Cardiac fibroblast (primary cell): Measurements from ENCODE around the gene FAM13A.
A peak's percentile ranks its signal among the peaks of the same experiment; 100 is the strongest.

Experiments
- DNase-seq, 2 donors: peaks; one replicate each; pipeline versions ENCODE4 v3.0.0 to v3.0.0-alpha.2; 2010; ENCODE audit warnings: low read depth in 2 of 2
- H3K4me3 ChIP-seq, 2 donors: replicated peaks in 1 of 2; 1 replicate in 1 of 2; 2 replicates in 1 of 2; pipeline ENCODE4 v1.5.1; 2011; ENCODE audit warnings: low read depth in 2 of 2, low read length in 2 of 2, mild to moderate bottlenecking in 2 of 2, moderate library complexity in 1 of 2
- TF ChIP-seq, protein P1 (sequence below): IDR thresholded peaks from one replicate; pipeline ENCODE4 v1.5.1; 2011; ENCODE audit warnings: low read depth, mild to moderate bottlenecking, low read length, inconsistent platforms

Gene FAM13A

DNA sequence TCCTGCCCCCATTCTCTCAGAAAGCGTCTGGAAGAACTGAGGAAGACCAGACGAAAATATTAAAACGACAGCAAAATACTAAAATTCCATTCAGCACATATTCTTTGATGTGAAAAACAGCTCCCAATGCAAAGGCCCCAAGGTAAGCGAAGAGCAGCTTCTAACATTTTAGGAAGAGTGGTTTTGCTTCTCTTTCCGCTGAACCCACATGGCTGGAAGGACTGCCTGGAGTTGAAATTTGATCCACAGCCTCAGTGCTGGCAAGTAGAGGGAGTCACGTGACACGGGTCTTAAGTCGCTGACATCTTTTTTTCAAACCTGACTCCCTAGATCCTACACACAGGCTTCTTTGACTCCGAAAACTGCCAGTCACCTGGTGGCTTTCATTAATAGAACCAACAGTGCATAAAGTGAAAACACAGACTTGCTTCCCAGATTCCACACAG is at the start of gene FAM13A:
FAM13A (minus strand) TSS at position 233 of the 446 bp plus-strand sequence; CDS start at position 12, 221 bp downstream.
- peak; percentile 98 for DNase-seq
- H3K4me3 ChIP-seq: peak within 1 kb of the TSS; percentile 41 to 44
- TF ChIP-seq, protein P1, sequence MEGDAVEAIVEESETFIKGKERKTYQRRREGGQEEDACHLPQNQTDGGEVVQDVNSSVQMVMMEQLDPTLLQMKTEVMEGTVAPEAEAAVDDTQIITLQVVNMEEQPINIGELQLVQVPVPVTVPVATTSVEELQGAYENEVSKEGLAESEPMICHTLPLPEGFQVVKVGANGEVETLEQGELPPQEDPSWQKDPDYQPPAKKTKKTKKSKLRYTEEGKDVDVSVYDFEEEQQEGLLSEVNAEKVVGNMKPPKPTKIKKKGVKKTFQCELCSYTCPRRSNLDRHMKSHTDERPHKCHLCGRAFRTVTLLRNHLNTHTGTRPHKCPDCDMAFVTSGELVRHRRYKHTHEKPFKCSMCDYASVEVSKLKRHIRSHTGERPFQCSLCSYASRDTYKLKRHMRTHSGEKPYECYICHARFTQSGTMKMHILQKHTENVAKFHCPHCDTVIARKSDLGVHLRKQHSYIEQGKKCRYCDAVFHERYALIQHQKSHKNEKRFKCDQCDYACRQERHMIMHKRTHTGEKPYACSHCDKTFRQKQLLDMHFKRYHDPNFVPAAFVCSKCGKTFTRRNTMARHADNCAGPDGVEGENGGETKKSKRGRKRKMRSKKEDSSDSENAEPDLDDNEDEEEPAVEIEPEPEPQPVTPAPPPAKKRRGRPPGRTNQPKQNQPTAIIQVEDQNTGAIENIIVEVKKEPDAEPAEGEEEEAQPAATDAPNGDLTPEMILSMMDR: no peak

DNA sequence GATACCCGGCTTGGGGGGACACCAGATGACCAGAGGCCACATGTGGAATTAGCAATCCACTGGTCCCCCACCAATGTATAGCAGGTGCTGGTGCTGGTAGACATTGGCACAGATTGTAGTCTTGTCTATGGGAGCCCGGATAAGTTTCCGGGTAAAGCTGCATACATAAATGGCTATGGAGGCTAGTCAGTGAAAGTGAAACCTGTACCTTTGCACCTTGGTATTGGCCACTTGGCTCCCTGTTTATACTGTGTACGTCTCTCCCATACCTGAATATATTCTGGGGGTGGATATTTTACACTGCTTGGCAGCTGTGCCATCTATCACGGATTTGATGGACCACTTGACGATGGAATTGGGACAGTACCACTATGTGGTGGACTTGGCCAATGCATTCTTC is 48.7 kb upstream of the FAM13A start:
- DNase-seq: no peak
- no peak overlapping the region for H3K4me3 ChIP-seq
- TF ChIP-seq, protein P1: no peak

DNA sequence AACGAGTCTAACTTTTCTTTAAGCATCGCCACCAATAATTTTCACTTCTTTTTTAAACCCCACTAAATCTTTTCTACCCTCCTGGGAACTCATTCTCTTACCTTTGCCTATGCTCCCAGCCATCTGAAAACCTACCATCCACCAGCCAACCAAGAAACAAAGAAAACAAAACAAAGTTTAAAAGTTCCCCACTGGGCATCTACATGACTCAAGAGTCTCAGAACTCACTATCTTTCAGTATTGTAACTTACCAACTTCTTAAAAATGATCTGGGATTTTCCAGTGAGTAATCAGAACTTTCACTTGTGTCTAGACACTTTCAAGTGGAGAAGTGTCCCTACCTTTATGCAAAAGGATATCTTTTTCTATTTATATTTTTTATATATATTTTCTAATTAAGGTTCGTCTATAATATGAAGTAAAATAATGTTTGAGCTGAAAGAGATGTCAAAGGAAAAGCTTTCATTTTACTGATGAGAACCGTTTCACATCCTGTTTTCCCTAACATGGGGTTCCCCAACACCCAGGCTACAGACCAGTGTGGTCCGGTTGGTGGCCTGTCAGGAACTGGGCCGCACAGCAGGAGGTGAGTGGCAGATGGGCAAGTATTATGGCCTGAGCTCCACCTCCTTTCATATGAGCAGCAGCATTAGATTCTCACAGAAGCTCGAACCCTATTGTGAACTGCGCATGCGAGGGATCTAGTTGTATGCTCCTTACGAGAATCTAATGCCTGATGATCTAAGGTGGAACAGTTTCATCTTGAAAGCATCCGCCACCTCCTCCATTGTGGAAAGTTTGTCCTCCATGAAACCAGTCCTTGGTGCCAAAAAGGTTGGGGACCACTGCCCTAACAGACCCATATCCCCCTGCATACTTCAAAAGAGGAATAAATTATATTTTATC is 44.5 kb upstream of the FAM13A start:
- H3K4me3 ChIP-seq: no peak overlapping the region
- TF ChIP-seq, protein P1: no peak
- peak in 1 of 2 donors; percentile 9 for DNase-seq

DNA sequence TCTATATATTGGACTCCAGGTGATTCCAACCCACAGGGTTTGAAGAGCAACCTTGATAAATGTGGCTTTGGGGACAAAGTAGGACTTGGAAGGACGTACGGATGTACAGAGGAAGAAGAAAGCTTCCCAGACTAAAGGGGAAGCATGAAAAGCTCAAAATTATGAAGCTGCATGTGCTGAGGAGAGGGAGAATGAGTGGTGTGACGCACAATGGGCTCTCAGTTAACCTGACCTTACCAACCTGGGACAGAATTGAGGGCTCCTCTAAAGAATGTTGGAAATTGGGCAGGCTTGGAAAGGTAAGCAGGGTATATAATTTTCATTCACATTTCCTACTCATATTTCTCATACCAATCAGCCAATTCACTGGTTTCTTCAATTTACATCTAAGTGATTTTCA is 43.9 kb upstream of the FAM13A start:
- DNase-seq: no peak
- TF ChIP-seq, protein P1: no peak

DNA sequence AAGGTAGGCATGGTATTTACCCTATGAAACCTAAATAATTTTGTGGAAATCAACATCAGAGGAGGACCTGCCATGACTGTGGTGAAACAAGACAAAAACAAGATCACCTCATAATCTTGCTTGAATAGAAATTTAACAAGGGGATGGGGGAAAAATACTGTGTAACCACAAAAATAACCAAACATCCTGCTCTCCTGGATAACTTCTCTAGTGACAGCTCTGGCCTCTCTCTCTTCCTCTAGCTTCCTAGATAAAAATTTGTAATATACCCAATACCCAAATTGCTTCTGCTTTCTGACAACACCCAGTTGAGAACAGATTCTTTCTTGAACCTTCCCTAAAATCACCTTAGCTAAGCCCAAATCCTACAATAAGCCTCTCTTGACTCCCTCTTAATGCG is 42.5 kb upstream of the FAM13A start:
- DNase-seq: no peak
- TF ChIP-seq, protein P1: no peak
- H3K4me3 ChIP-seq: no peak overlapping the region

More for the DNA sequence above, 43.9 kb upstream of the FAM13A start:
- H3K4me3 ChIP-seq: no peak overlapping the region

DNA sequence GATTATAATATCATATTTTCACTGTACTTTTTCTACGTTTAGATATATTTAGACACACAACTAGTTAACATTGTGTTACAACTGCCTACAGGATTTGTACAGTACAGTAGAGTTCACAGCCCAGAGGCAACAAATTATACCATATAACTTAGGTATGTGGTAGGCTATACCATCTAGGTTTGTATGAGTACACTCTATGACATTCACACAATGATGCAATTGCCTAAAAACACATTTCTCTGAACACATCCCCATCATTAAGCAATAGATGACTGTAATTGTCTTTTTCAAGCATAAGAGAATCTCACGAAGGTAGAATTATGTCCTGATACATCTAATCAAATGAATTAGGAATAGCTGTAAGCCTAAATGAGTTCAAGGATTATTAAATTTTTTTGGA is 42.0 kb upstream of the FAM13A start:
- TF ChIP-seq, protein P1: no peak
- peak in 1 of 2 donors; percentile 34 for DNase-seq
- no peak overlapping the region for H3K4me3 ChIP-seq
